Globus pallidus (tissue), 1 donor: Measurements from ENCODE around the gene DCAF4.
"Not testable (repeated sequence)": the region's sequence is repeated elsewhere in the genome, so short reads cannot be mapped to it uniquely, and the experiment has no call there.

Experiments
- DNase-seq: peaks from one replicate; pipeline ENCODE4 v3.0.0-alpha.2; 2015; ENCODE audit warnings: low spot score

DCAF4 gene

GRCh38 chr14:72932893-72933292 lies 6.6 kb downstream of the DCAF4 start:
- no peak for DNase-seq

DNA sequence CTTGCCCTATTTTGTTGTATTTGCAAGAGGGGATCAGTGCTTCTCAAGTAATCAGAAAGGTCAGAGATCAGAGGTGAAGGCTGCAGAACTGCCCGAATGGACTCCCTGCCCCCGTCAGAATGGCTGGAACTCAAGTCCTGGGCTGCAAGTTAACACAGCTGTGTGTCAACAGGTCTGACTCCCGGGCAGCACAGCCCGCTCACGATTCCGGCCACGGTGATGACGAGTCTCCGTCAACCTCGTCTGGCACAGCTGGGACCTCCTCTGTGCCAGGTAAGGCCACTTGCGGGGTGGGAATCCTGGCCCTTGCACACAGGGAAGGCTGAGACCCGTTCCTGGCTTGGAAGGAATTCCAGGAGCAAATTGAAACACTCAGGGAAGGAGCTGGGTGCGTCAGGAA lies 13.4 kb downstream of the DCAF4 start:
- no peak for DNase-seq

GRCh38 chr14:72941286-72941985 lies 15.2 kb downstream of the DCAF4 start:
- peak; percentile 69 for DNase-seq

GRCh38 chr14:72942934-72943333 lies 16.7 kb downstream of the DCAF4 start:
- no peak for DNase-seq

DNA sequence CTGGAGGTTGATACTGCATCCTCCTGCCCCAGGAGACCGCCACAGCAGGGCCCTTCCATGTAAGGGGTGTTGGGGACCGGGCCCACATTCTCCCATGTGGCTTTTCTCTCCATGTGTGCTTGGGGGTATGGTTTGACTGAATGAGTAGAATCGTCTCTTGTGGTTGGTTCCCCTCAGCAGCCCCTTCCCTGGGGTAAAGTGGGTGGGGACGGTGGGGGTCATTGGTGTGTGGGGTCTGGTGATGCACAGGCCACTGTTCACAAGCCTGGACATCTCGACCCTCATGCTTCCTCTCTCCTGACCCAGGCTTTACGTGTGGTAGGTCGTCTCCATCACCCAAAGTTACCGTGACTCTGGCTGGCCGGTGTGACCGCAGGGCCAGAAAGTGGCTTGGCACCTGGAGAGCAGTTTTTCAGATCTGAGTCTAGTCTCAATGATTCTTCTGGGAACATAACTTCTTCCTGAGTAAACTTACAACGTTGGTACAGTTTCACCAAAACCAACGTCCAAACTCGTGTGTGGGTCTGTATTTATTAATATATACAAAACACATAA lies 17.7 kb downstream of the DCAF4 start:
- no peak for DNase-seq

GRCh38 chr14:72945356-72946027 lies 19.2 kb downstream of the DCAF4 start:
- DNase-seq, result no peak

DNA sequence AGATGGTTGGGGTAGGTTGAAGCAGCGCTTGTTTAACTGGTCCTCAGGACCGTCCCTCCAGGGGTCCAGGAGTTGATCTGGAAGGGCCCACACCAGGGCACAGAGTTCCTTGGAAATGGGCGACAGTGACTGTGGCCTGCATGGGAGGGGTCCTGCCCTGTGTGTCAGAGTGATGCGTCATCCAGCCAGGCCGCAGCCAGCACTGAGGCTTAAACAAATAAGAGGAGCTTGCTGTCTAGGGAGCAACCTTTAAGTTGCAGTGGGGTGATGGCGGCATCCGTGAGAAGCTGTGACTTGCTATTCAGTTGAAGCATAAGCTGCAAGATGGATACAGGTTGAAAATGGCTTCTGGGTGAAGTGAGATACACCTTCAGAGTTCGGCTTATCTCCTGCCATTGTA lies 20.2 kb downstream of the DCAF4 start:
- no peak for DNase-seq

DNA sequence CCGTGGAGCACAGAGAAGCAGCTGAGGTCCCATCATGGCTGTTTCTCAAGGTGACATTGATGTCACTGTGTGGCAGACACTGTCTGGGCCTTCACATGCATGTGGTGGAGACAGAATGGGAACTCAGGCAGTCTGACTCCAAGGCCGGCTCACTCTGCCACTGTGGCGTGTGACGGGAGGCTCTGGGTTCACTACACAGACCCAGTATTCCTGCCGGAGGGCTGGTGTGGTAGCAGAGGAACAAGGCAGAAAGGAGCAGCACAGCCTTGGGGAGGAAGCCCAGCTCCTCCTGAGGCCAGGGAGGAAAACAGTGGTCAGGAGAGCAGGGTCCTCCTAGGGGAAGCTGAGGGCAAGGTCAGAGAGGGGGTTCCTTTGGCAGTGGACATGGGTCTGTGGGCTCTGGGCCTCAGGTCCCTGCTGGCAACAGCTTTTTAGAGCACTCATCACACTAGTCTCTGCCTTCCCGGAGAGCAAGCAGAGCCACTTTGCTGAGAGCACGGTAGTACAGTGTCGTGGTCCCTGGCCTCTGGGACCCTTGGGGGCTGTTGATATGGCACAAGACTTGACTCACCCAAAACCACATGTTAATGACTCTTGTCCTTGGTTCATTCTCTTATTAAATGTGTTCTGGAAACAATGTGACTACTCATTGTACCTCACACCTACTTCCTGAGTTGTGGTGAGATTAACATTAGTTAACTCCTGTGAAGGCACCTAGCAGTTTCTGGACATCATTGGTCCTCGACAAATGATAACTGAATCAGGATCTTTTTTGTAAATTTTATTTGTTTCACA lies 21.3 kb downstream of the DCAF4 start:
- no peak for DNase-seq

DNA sequence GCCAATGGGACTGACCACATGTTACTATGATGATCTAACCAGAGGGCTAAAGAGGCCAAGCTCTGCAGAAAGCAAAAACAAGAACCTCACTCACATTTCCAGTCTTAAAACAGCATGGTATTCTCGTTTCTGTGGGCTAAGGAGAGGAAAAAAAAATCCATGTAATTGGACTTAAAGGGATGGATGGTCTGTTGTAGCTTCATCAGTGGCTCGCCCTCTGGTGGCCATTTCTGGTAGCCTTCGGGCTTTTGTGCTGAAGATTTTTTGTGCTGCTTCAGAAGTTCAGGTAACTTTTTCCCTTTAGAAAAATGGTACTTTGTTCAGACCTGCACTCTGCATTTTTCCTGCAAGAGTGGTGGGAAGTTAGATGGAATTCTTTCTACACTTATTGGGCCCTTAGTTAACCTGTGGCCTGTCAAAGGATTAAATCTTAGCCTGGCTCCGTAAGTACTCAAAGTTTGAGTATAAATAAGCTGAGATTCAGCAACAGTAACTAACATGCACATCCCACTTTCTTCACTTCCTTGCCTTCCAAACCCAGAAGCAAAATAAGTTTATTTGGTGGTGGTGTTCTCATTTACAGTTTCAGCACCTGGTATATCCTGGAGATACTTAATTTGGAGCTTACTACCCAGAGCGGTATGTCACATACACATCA lies 22.3 kb downstream of the DCAF4 start:
- peak; percentile 53 for DNase-seq

GRCh38 chr14:72952171-72952570 lies 25.9 kb downstream of the DCAF4 start:
- no peak for DNase-seq

DNA sequence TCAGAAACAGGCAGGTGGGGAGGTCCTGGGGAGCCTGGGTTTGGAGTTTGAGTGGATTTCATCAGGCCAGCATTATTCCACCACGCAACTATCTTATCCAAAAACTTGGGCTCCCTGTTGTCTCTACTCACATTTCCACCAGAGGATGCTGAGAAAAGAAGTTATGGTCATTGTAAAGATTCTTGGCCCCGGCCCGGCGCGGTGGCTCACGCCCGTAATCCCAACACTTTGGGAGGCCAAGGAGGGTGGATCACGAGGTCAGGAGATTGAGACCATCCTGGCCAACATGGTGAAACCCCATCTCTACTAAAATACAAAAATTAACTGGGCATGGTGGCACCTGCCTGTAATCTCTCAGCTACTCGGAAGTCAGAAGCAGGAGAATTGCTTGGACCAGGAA lies 30.5 kb downstream of the DCAF4 start:
- not testable (repeated sequence) for DNase-seq

DNA sequence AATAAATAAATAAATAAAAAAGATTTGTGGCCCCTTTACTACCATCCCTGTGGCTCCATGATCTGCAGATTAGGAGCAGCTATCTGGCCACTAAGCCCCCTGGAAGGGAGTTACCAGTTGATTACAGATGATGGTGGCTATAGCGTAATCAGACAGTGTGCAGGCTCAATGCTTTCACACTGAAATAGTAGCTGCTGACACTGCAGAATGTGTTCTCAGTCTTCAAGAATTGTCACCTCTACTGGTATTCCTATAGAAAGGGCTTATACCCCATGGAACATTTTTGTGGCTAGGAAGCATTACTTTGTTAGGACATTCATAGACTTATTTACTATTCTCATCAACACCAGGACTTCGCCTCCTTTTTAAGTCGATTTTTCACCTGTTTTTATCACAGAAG lies 30.9 kb downstream of the DCAF4 start:
- DNase-seq, result no peak

GRCh38 chr14:72958548-72958947 lies 32.3 kb downstream of the DCAF4 start:
- DNase-seq, result no peak

GRCh38 chr14:72961016-72961415 lies 34.8 kb downstream of the DCAF4 start:
- DNase-seq, result not testable (repeated sequence)

DNA sequence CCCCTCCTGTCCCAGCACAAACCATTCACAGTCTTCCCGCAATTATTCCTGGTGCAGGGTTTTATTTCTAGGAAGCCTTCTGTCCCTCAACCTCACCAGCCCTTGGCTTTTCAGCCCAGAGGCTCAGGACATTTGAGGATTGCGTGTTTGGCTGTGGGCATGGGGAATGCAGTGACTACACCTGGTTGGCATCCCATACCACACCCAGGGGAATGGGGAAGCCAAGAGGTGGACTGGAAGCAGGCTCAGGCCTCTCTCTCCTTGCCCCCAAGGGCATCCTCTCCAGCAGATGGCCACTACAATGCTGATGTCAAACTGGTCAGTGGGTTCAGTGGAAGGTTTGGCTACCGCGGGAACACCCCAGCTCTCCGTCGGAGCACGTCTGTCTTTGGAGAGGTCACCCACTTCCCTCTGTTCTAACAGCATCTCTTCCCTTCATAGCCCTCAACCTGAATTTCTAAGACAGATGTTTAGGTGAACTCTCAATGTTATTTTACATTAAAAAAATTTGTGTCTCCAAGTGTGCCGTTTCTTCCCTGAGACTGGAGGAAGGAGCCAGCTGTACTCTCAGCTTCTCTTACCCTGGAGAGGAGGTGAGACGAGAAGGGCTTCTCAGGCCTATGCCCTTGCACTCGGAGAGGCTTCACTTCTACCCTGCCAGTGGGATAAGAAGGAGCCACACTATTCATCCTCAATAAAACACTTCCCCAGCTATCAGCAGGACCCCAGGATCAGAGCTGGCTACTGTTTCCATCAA lies 35.5 kb downstream of the DCAF4 start:
- DNase-seq, result no peak

DNA sequence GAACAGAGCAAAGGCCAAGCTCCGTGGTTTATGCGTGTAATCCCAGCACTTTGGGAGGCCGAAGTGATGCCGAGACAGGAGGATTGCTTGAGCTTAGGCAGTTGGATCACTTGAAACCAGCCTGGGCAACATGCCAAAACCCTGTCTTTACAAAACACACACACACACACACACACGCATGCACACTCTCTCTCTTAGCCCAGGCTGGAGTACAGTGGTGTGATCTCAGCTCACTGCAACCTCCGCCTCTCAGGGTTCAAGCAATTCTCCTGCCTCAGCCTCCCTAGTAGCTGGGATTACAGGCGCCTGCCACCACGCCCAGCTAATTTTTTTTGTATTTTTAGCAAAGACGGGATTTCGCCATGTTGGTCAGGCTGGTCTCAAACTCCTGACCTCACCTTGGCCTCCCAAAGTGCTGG lies 36.1 kb downstream of the DCAF4 start:
- DNase-seq, result not testable (repeated sequence)

- no peak for DNase-seq
These were observed 36.6 kb downstream of the DCAF4 start for GRCh38 chr14:72962829-72963312.

GRCh38 chr14:72965249-72965648 lies 39.0 kb downstream of the DCAF4 start:
- no peak for DNase-seq

GRCh38 chr14:72966038-72966437 lies 39.8 kb downstream of the DCAF4 start:
- DNase-seq, result no peak

- DNase-seq, result no peak
These were observed 42.1 kb downstream of the DCAF4 start for GRCh38 chr14:72968316-72968715.

DNA sequence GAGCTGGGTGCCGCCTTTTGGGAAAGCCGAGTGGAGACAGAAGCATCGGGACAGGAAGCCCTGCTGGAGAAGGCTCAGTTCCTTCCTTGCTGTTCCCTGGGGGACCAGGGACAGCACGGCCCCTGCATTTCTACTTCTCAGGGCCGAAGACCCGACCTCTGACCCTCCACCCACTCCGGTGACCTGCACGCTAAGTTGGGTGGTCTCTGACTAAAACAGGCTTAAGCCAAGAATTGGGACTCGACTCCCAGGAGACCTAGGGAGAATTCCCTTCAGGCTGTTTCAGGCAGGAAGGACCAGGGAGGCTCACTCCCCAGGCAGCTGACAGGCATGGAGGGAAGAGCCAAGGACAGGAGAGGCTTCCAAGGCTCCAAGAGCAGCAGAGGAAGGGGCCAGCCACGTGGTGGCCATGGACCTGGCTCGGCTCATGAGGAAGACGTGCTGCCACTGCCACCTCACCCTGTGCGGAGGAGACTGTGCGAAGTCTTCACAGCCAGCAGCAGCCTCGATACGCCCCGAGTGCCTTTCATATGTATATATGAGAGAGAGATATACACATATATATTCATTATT lies 43.9 kb downstream of the DCAF4 start:
- peak; percentile 6 for DNase-seq
